Measurements from ENCODE around the gene ZNF580. TPM values are rescaled to one million over a fixed set of nuclear protein-coding genes. Genes with fewer than 3 reads are reported as not detected.
A peak's percentile ranks its signal among the peaks of the same experiment; 100 is the strongest.

Gene ZNF580
- polyA plus RNA-seq, 3 donors = 9.7 to 46.5 (median 10.7) TPM

GRCh38 chr19:55667006-55667381 lies 26.2 kb downstream of the ZNF580 start:
- DNase-seq = no peak
- peaks cover 6% of the 10 kb centered on the region for H3K4me1 Mint-ChIP-seq
- Histone ChIP-seq H3K27ac (ENCODE audit: low read depth in 1 of 2, low read length in 2 of 2) (peak overlapping the region in 1 of 2 donors; percentile 20), H3K4me2 (replicated peaks; ENCODE audit: extremely low read depth, low read length, poor library complexity, severe bottlenecking) (no peak overlapping the region), H3K36me3 (replicated peaks in 1 of 2; ENCODE audit: control insufficient read depth in 1 of 2, insufficient read depth in 2 of 2, low read length in 2 of 2) (peaks cover 83 to 94% of the 10 kb centered on the region in 2 donors), H3K27me3 (ENCODE audit: control insufficient read depth in 2 of 2, insufficient read depth in 2 of 2, low read length in 2 of 2) (no peaks in the 10 kb centered on the region), H4K20me1 (ENCODE audit: insufficient read depth, low read length) (peaks cover 100% of the 10 kb centered on the region), H2AFZ (ENCODE audit: insufficient read depth, low read depth, low read length, poor library complexity, severe bottlenecking) (no peak overlapping the region), H3K4me3 (replicated peaks in 1 of 3; ENCODE audit: low read depth in 2 of 3, low read length in 3 of 3) (no peak overlapping the region), H3K9me3 (replicated peaks in 1 of 2; ENCODE audit: control insufficient read depth in 1 of 2, insufficient read depth in 1 of 2, low read length in 2 of 2) (no peaks in the 10 kb centered on the region), H3K79me2 (ENCODE audit: insufficient read depth, low read length) (peaks cover 97% of the 10 kb centered on the region), H3K4me1 (ENCODE audit: control insufficient read depth in 1 of 2, insufficient read depth in 2 of 2, low read length in 2 of 2) (no peaks in the 10 kb centered on the region), H3K9ac (ENCODE audit: insufficient read depth, low read length, poor library complexity, severe bottlenecking) (no peak overlapping the region)
- peak overlapping the region in 3 of 7 donors; percentile 14 to 50 (median 15) for H3K27ac Mint-ChIP-seq
- intact Hi-C loops (cut with micrococcal nuclease) = no loop called here
- TF ChIP-seq CTCF (IDR thresholded peaks at IDR 0.05) = no peak
- peaks cover 0 to 2% (median 0%) of the 10 kb centered on the region in 7 donors for H3K9me3 Mint-ChIP-seq
- 89% methylated on average over 2 of the region's 4 CpGs for WGBS (ENCODE audit: insufficient coverage)
- no peak overlapping the region for H3K4me3 Mint-ChIP-seq
- no peaks in the 10 kb centered on the region for H3K27me3 Mint-ChIP-seq (ENCODE audit: low read depth in 3 of 3)
- peaks cover 79 to 95% of the 10 kb centered on the region in 2 donors for H3K36me3 Mint-ChIP-seq

DNA sequence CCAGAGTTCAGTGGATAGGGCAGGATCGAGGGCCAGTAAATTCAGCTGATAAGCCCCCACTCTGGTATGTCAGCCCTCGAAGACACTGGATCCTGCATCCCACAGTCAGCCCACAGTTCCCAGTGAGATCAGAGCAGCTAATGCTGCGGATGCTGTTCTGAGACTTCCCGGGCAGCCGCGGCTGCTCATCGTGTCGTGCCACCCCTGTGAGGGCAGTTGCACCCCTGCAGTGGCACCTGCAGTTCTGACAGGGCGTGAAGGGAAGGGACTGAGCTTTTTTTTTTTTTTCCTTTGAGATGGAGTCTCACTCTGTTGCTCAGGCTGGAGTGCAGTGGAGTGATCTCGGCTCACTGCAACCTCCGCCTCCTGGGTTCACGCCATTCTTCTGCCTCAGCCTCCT lies 26.7 kb downstream of the ZNF580 start:
- H3K4me1 ChIP-seq (ENCODE audit: control insufficient read depth in 1 of 2, insufficient read depth in 2 of 2, low read length in 2 of 2) = no peaks in the 10 kb centered on the region
- peak overlapping the region in 1 of 2 donors; percentile 20 for H3K27ac ChIP-seq (ENCODE audit: low read depth in 1 of 2, low read length in 2 of 2)
- no peak overlapping the region for H3K9ac ChIP-seq (ENCODE audit: insufficient read depth, low read length, poor library complexity, severe bottlenecking)
- no peak overlapping the region for H3K4me2 ChIP-seq (replicated peaks; ENCODE audit: extremely low read depth, low read length, poor library complexity, severe bottlenecking)
- no peak overlapping the region for H3K4me3 ChIP-seq (replicated peaks in 1 of 3; ENCODE audit: low read depth in 2 of 3, low read length in 3 of 3)
- peaks cover 98% of the 10 kb centered on the region for H3K79me2 ChIP-seq (ENCODE audit: insufficient read depth, low read length)
- no peaks in the 10 kb centered on the region for H3K9me3 ChIP-seq (replicated peaks in 1 of 2; ENCODE audit: control insufficient read depth in 1 of 2, insufficient read depth in 1 of 2, low read length in 2 of 2)
- intact Hi-C loops (cut with micrococcal nuclease) = no loop called here
- H3K27me3 ChIP-seq (ENCODE audit: control insufficient read depth in 2 of 2, insufficient read depth in 2 of 2, low read length in 2 of 2) = no peaks in the 10 kb centered on the region
- DNase-seq = no peak
- Mint-ChIP-seq H3K4me3 (no peak overlapping the region), H3K27ac (no peak overlapping the region), H3K4me1 (peaks cover 6% of the 10 kb centered on the region), H3K36me3 (peaks cover 80 to 94% of the 10 kb centered on the region in 2 donors), H3K9me3 (peaks cover 0 to 2% (median 0%) of the 10 kb centered on the region in 7 donors), H3K27me3 (ENCODE audit: low read depth in 3 of 3) (no peaks in the 10 kb centered on the region)
- peaks cover 82 to 94% of the 10 kb centered on the region in 2 donors for H3K36me3 ChIP-seq (replicated peaks in 1 of 2; ENCODE audit: control insufficient read depth in 1 of 2, insufficient read depth in 2 of 2, low read length in 2 of 2)
- WGBS (ENCODE audit: insufficient coverage) = 94% methylated on average over 5 of the region's 12 CpGs
- no peak overlapping the region for H2AFZ ChIP-seq (ENCODE audit: insufficient read depth, low read depth, low read length, poor library complexity, severe bottlenecking)
- TF ChIP-seq CTCF (IDR thresholded peaks at IDR 0.05) = no peak
- H4K20me1 ChIP-seq (ENCODE audit: insufficient read depth, low read length) = peaks cover 100% of the 10 kb centered on the region

Measured in CD14-positive monocyte (primary cell).